Activated CD4-positive, alpha-beta memory T cell treated with anti-CD3 and anti-CD28 coated beads for 36 hours (primary cell): ENCODE data around the gene TAMALIN. TPM values are rescaled to one million over a fixed set of nuclear protein-coding genes. Genes with fewer than 3 reads are reported as not detected.

ENCODE experiments used
- CTCF ChIA-PET: fragments of 350-600 bp; sonication (Branson Sonifier 250); formaldehyde crosslinking; loops from one replicate; lab custom pipeline; 2021; ENCODE audit warnings: antibody characterized with exemption, inconsistent platforms; lab: Charles Lee
- POLR2A ChIA-PET: fragments of 350-600 bp; sonication (Branson Sonifier 250); formaldehyde crosslinking; loops from one replicate; lab custom pipeline; 2021; ENCODE audit warnings: antibody characterized with exemption; lab: Charles Lee
- DNase-seq: peaks from one replicate; pipeline ENCODE4 v3.0.0-alpha.2; 2020
- H3K27ac Mint-ChIP-seq: one replicate; pipeline ENCODE4 v1.8.0; 2021; ENCODE audit warnings: mixed read lengths
- H3K27me3 Mint-ChIP-seq: one replicate; pipeline ENCODE4 v1.8.0; 2021; ENCODE audit warnings: mixed read lengths
- H3K36me3 Mint-ChIP-seq: one replicate; pipeline ENCODE4 v1.8.0; 2021; ENCODE audit warnings: mixed read lengths
- H3K4me1 Mint-ChIP-seq: one replicate; pipeline ENCODE4 v1.8.0; 2021; ENCODE audit warnings: low read depth, mixed read lengths
- H3K4me3 Mint-ChIP-seq: one replicate; pipeline ENCODE4 v1.8.0; 2021; ENCODE audit warnings: mild to moderate bottlenecking, mixed read lengths
- H3K9me3 Mint-ChIP-seq: one replicate; pipeline ENCODE4 v1.8.0; 2021; ENCODE audit warnings: mixed read lengths
- intact Hi-C: fragments of 100-400 bp; cut with micrococcal nuclease; formaldehyde crosslinking; loops from one replicate; pipeline ENCODE4 v1.15.1; 2023
- total RNA-seq, 2 experiments: library from RNA; stranded (reverse); gene quantifications; one replicate each; pipeline ENCODE4 v1.2.3, GENCODE V29; 2021

Gene TAMALIN
- total RNA-seq, 2 experiments from 2014 or later = 15.1 to 18.7 TPM

GRCh38 chr12:52057638-52058576, 51.2 kb downstream of the TAMALIN start:
- POLR2A ChIA-PET = no interaction called here
- no peak overlapping the region for H3K4me3 Mint-ChIP-seq
- H3K4me1 Mint-ChIP-seq = peaks cover 3% of the 10 kb centered on the region
- H3K36me3 Mint-ChIP-seq = peaks cover 28% of the 10 kb centered on the region
- DNase-seq = no peak
- CTCF ChIA-PET = no interaction called here
- H3K27me3 Mint-ChIP-seq = no peaks in the 10 kb centered on the region
- intact Hi-C loops = no loop called here
- no peak overlapping the region for H3K27ac Mint-ChIP-seq
- no peaks in the 10 kb centered on the region for H3K9me3 Mint-ChIP-seq

- no peak for DNase-seq
- ChIA-PET POLR2A (interaction anchor here (1.2 kb wide), 1 partner anchor 11 kb away, joined by 4 read pairs; the partner anchor contains the start of gene ATG101), CTCF (interaction anchor here (1.0 to 2.5 kb wide), 3 partner anchors 11 to 33 kb away, joined by 4 to 13 read pairs (median 9); partner anchors contain the start of gene ATG101)
- H3K9me3 Mint-ChIP-seq = no peaks in the 10 kb centered on the region
- intact Hi-C loops = no loop called here
- H3K36me3 Mint-ChIP-seq = peaks cover 28% of the 10 kb centered on the region
- H3K27ac Mint-ChIP-seq = no peak overlapping the region
- no peaks in the 10 kb centered on the region for H3K4me1 Mint-ChIP-seq
- H3K27me3 Mint-ChIP-seq = no peaks in the 10 kb centered on the region
- no peak overlapping the region for H3K4me3 Mint-ChIP-seq
Measured at GRCh38 chr12:52058631-52059361, 52.0 kb downstream of the TAMALIN start.

- no peaks in the 10 kb centered on the region for H3K27me3 Mint-ChIP-seq
- no peak for DNase-seq
- intact Hi-C loops = no loop called here
- H3K9me3 Mint-ChIP-seq = no peaks in the 10 kb centered on the region
- peaks cover 21% of the 10 kb centered on the region for H3K36me3 Mint-ChIP-seq
- H3K4me1 Mint-ChIP-seq = no peaks in the 10 kb centered on the region
- no peak overlapping the region for H3K4me3 Mint-ChIP-seq
- H3K27ac Mint-ChIP-seq = no peak overlapping the region
- ChIA-PET CTCF (interaction anchor here (1.0 to 2.5 kb wide), 3 partner anchors 10 to 34 kb away, joined by 4 to 13 read pairs (median 9); partner anchors contain the start of gene ATG101), POLR2A (interaction anchor here (1.2 kb wide), 1 partner anchor 10 kb away, joined by 4 read pairs; the partner anchor contains the start of gene ATG101)
Measured at GRCh38 chr12:52059582-52060497, 53.1 kb downstream of the TAMALIN start.

GRCh38 chr12:52060498-52061177, 53.9 kb downstream of the TAMALIN start:
- H3K27ac Mint-ChIP-seq = no peak overlapping the region
- ChIA-PET CTCF (interaction anchor here (0.9 to 16.3 kb wide), 6 partner anchors 9 to 60 kb away, joined by 3 to 407 read pairs (median 7); partner anchors contain the start of gene ATG101), POLR2A (no interaction called here)
- H3K4me1 Mint-ChIP-seq = no peaks in the 10 kb centered on the region
- intact Hi-C loops = no loop called here
- no peak for DNase-seq
- H3K4me3 Mint-ChIP-seq = no peak overlapping the region
- peaks cover 21% of the 10 kb centered on the region for H3K36me3 Mint-ChIP-seq
- H3K27me3 Mint-ChIP-seq = no peaks in the 10 kb centered on the region
- no peaks in the 10 kb centered on the region for H3K9me3 Mint-ChIP-seq

- POLR2A ChIA-PET = no interaction called here
- Mint-ChIP-seq H3K9me3 (no peaks in the 10 kb centered on the region), H3K27me3 (no peaks in the 10 kb centered on the region), H3K4me3 (no peak overlapping the region), H3K4me1 (peaks cover 7% of the 10 kb centered on the region), H3K36me3 (peaks cover 18% of the 10 kb centered on the region), H3K27ac (no peak overlapping the region)
- no peak for DNase-seq
- CTCF ChIA-PET = interaction anchor here (0.9 to 16.3 kb wide), 5 partner anchors 10 to 59 kb away, joined by 3 to 407 read pairs (median 5); no protein-coding TSS in a partner anchor
- intact Hi-C loops = no loop called here
Measured at GRCh38 chr12:52061470-52062166, 54.9 kb downstream of the TAMALIN start.

GRCh38 chr12:52062167-52063081, 55.7 kb downstream of the TAMALIN start:
- Mint-ChIP-seq H3K4me3 (no peak overlapping the region), H3K9me3 (no peaks in the 10 kb centered on the region), H3K36me3 (peaks cover 10% of the 10 kb centered on the region), H3K27me3 (no peaks in the 10 kb centered on the region), H3K4me1 (peaks cover 7% of the 10 kb centered on the region), H3K27ac (no peak overlapping the region)
- ChIA-PET POLR2A (interaction anchor here (1.9 kb wide), 1 partner anchor 12 kb away, joined by 6 read pairs; the partner anchor contains the start of gene NR4A1), CTCF (interaction anchor here (1.2 to 16.3 kb wide), 4 partner anchors 9 to 59 kb away, joined by 3 to 407 read pairs (median 5); no protein-coding TSS in a partner anchor)
- no peak for DNase-seq
- intact Hi-C loops = no loop called here

GRCh38 chr12:52063082-52063924, 56.6 kb downstream of the TAMALIN start:
- intact Hi-C loops = no loop called here
- no peak for DNase-seq
- H3K27me3 Mint-ChIP-seq = no peaks in the 10 kb centered on the region
- peaks cover 4% of the 10 kb centered on the region for H3K36me3 Mint-ChIP-seq
- no peak overlapping the region for H3K4me3 Mint-ChIP-seq
- CTCF ChIA-PET = interaction anchor here (1.3 to 16.3 kb wide), 3 partner anchors 8 to 58 kb away, joined by 3 to 407 read pairs (median 5); no protein-coding TSS in a partner anchor
- POLR2A ChIA-PET = interaction anchor here (1.9 kb wide), 1 partner anchor 13 kb away, joined by 6 read pairs; the partner anchor contains the start of gene NR4A1
- H3K9me3 Mint-ChIP-seq = no peaks in the 10 kb centered on the region
- H3K4me1 Mint-ChIP-seq = peaks cover 7% of the 10 kb centered on the region
- no peak overlapping the region for H3K27ac Mint-ChIP-seq

- H3K4me3 Mint-ChIP-seq = no peak overlapping the region
- peaks cover 7% of the 10 kb centered on the region for H3K4me1 Mint-ChIP-seq
- H3K27me3 Mint-ChIP-seq = no peaks in the 10 kb centered on the region
- intact Hi-C loops = no loop called here
- no peak overlapping the region for H3K27ac Mint-ChIP-seq
- ChIA-PET CTCF (interaction anchor here (2.6 to 16.3 kb wide), 2 partner anchors 8 to 37 kb away, joined by 5 to 407 read pairs; no protein-coding TSS in a partner anchor), POLR2A (interaction anchor here (1.9 kb wide), 1 partner anchor 13 kb away, joined by 6 read pairs; the partner anchor contains the start of gene NR4A1)
- DNase-seq = no peak
- H3K36me3 Mint-ChIP-seq = no peaks in the 10 kb centered on the region
- H3K9me3 Mint-ChIP-seq = no peaks in the 10 kb centered on the region
Measured at GRCh38 chr12:52063981-52064649, 57.4 kb downstream of the TAMALIN start.
